CD4-positive, alpha-beta T cell treated with Interleukin-10 for 1 hour (primary cell): Measurements from ENCODE around the gene TBXAS1.

Experiments
- DNase-seq: peaks from one replicate; pipeline ENCODE4 v3.0.0-alpha.2; 2020

TBXAS1 gene

GRCh38 chr7:140056431-140057142 lies 227.5 kb downstream of the TBXAS1 start:
- DNase-seq = no peak

- DNase-seq = no peak
Measured at GRCh38 chr7:140057143-140057535, 228.1 kb downstream of the TBXAS1 start.

- no peak for DNase-seq
Measured at GRCh38 chr7:140058517-140058916, 229.5 kb downstream of the TBXAS1 start.

- peak; percentile 21 for DNase-seq
Measured at GRCh38 chr7:140059273-140060242, 230.5 kb downstream of the TBXAS1 start.

GRCh38 chr7:140060243-140060630 lies 231.2 kb downstream of the TBXAS1 start:
- DNase-seq = no peak

GRCh38 chr7:140060788-140061606 lies 231.9 kb downstream of the TBXAS1 start:
- no peak for DNase-seq

GRCh38 chr7:140061607-140061930 lies 232.5 kb downstream of the TBXAS1 start:
- no peak for DNase-seq

GRCh38 chr7:140062118-140062527 lies 233.1 kb downstream of the TBXAS1 start:
- DNase-seq = peak; percentile 67

GRCh38 chr7:140062528-140063299 lies 233.7 kb downstream of the TBXAS1 start, which contains the start of gene PARP12:
Gene PARP12, minus strand, starts transcription at chr7:140062951. Its CDS starts 104 bp downstream, at chr7:140062847.
- peak; percentile 90 for DNase-seq

- DNase-seq = no peak
Measured at GRCh38 chr7:140067052-140067451, 238.0 kb downstream of the TBXAS1 start.

GRCh38 chr7:140068033-140068432 lies 239.0 kb downstream of the TBXAS1 start:
- no peak for DNase-seq

- DNase-seq = no peak
Measured at GRCh38 chr7:140069298-140069949, 240.4 kb downstream of the TBXAS1 start.
